GM21447 (cell line): Measurements from ENCODE around the gene PPP1R37.

Source experiments
- ATAC-seq: cut with Tn5 transposase; IDR thresholded peaks from one replicate; pipeline ENCODE4 v1.9.1; 2021; ENCODE audit not compliant: unreplicated experiment

PPP1R37 gene

GRCh38 chr19:45186509-45187334 is 93.7 kb downstream of the PPP1R37 start:
- no peak for ATAC-seq

- no peak for ATAC-seq
Observed at GRCh38 chr19:45187421-45188100, 94.6 kb downstream of the PPP1R37 start.

GRCh38 chr19:45189971-45190370 is 97.0 kb downstream of the PPP1R37 start:
- ATAC-seq: no peak

GRCh38 chr19:45191375-45191774 is 98.4 kb downstream of the PPP1R37 start:
- no peak for ATAC-seq

- ATAC-seq: no peak
Observed at GRCh38 chr19:45195764-45196163, 102.8 kb downstream of the PPP1R37 start.
